Stimulated activated CD8-positive, alpha-beta memory T cell treated with anti-CD3 and anti-CD28 coated beads, Interleukin-15, amount 100 ng/mL, for 24 hours (primary cell): Measurements from ENCODE around the gene SCGB1C2.
"Not testable (repeated sequence)": the region's sequence is repeated elsewhere in the genome, so short reads cannot be mapped to it uniquely, and the experiment has no call there.

Experiments used
- DNase-seq: peaks from one replicate; pipeline ENCODE4 v3.0.0-alpha.2; 2020; ENCODE audit warnings: low read depth

SCGB1C2 gene

DNA sequence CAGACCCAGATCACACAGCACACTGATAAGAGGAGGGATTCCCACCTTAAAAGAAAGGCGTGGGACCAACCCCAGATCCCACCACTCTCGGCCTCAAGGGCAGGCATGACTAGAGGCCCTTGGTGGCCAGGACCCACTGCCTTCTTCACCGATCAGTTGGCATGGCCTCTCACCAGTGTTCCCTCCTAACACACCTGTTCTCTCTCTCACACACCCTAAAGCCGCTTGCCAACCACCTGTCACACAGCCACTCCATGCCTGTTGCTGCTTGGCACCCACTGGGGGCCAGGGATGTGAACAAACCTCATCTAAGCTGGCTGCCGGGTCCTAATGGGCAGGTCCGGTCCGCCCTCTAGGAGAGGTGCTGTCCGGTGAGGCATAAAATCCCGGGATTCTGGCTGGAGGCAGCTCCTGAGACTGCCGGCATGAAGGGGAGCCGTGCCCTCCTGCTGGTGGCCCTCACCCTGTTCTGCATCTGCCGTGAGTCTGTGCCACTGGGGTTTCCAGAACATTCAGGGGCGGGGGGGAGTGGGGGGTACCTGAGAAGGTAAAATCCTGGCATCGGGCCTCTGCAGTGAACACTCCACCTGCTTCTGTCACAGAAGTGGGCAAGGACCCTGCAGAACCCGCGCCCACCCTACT, at the start of gene SCGB1C2:
TSS of gene SCGB1C2 (plus strand) at position 404 of the 642 bp plus-strand sequence. CDS start at position 426, 22 bp downstream.
- DNase-seq: not testable (repeated sequence)

DNA sequence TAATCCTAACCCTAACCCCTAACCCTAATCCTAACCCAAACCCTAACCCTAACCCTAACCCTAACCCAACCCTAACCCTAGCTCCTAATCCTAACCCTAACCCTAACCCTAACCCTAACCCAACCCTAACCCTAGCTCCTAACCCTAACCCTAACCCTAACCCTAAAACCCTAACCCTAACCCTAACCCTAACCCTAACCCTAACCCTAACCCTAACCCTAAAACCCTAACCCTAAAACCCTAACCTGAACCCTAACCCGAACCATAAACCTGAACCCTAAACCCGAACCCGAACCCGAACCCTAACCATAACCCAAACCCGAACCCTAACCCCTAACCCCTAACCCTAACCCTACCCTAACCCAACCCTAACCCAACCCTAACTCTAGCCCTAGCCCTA, 24.3 kb upstream of the SCGB1C2 start:
- DNase-seq: not testable (repeated sequence)

DNA sequence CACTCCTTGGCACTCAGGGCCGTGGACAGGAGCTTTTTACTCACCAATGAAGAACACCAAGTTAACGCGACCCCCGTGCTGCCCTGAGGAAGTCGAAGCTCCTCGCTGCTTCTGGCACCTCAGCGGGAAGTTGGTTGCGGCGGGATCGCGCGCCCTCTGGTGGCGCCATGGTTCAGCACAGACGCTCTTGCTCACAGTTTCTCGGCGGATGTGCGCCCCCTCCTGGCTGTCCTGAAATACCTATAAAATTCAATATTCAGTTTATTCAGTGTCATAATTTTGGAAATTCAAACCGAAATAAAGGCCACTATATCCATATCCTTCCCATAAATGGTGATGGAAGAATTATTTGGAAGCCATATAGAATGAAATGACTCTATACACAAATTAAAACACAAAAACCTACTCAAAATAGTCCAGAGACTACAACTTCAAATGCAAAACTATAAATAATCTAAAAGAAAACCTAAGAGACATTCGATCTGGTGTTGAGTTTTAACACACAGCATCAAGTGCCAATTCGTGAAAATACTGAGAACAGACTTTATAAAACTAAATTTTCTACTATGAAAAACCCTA, 18.9 kb upstream of the SCGB1C2 start:
- DNase-seq: not testable (repeated sequence)

DNA sequence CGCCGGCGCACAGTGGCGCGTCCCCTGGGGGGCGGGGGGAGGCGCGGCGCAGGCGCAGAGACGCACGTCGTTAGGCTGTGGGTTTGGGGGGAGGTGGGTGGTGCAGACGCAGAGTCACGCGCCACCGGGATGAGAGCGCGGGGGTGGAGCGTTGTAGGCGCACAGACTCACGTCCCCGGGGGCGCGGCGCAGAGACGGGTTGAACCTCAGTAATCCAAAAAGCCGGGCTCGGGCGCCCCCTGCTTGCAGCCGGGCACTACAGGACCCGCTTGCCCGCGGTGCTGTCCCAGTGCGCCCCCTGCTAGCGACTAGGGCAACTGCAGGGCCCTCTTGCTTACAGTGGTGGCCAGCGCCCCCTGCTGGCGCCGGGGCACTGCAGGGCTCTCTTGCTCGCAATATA, 3.4 kb upstream of the SCGB1C2 start:
- DNase-seq: not testable (repeated sequence)

DNA sequence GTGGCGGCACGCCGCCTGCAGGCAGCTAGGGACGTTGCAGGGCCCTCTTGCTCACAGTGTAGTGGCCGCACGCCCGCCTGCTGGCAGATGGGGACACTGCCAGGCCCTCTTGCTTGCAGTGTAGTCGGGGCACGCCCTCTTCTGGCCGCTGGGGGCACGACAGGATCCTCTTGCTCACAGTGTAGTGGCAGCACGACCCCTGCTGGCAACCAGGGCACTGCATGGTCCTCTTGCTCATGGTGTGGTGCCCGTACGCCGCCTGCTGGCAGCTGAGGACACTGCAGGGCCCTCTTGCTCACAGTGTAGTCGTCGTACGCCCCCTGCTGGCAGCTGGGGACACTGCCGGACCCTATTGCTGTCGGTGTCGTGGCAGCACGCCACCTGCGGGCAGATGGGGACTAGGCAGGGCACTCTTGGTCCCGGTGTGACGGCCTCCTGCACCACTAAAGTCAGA, 3.0 kb upstream of the SCGB1C2 start:
- DNase-seq: not testable (repeated sequence)

DNA sequence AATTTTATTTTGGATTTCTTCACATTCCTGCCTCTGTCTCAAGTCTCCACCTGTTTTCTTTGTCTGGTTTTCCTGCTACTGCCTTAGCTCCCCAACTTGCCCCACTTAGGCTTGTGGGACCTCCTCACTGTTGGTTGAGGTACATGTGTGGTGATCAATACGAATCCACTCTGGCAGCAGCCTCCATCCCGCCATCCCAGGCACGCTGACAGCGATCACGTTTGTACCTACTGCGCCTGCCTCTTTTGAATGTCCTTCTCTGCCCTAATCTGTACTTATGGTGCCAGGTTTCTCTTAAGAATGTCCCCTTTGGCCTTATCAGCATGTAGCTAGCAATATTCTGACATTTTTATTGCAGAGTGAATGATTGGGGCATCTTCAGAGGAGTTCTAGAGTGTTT, 2.3 kb upstream of the SCGB1C2 start:
- DNase-seq: not testable (repeated sequence)

DNA sequence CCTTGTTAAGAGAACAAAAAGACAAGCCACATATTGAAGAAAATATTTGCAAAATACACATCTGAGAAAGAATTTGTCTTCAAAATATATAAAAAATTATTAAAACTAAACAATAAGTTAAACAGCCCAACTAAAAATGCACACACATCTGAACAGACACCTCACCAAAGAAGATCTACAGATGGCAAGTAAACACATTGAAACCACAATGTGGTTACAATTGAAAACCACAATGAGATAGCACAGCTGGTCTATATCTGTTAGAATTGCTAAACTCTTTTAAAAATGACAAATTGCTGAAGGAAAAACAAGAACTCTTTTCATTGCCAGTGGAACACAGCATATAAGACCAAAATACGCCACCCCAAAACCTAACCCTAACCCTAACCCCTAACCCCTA, 1.5 kb upstream of the SCGB1C2 start:
- not testable (repeated sequence) for DNase-seq

DNA sequence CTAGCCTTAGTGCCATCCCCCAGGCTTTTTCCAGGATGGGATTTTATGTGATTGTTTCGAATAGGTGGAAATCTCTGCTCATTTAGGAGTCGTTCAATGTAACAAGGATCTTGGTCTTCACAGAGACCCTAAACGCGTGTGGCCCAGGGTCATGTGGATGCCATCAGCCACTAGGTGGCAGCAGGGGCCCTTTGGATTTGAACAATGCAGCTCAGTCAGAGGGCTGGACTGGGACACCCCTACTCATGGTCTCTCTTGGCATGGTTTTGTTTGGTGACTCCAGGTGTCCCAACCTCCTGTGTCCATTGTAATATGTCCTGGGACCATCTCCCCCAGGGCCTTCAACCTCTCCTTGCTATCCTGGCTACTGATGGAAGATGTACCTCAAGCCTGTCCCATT, 838 bp upstream of the SCGB1C2 start:
- peak; percentile 21 for DNase-seq

DNA sequence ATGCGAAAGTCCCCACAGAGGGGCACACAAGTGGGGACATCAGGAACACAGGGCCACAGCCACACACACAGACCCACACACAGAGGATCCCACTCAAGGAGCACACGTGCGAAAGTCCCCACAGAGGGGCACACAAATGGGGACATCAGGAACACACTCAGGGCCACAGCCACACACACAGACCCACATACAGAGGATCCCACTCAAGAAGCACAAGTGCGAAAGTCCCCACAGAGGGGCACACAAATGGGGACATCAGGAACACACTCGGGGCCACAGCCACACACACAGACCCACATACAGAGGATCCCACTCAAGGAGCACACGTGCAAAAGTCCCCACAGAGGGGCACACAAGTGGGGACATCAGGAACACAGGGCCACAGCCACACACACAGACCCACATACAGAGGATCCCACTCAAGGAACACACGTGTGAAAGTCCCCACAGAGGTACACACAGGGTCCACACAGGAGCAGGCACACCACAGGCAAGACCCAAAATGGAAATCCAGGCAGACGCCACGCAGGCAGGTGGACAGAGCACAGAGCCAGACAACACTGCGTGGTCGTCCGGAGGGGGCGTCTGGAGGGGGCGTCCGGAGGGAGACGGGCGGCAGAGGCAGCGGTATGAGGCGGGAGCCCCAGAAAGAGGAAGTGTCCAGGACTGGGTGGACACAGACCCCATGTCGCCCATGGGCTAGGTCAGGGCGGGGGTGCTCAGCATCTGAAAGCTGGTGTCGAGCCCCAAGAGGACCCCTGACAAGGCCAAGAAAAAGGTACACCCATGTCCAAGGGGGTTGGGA, 2.2 kb downstream of the SCGB1C2 start:
- not testable (repeated sequence) for DNase-seq

DNA sequence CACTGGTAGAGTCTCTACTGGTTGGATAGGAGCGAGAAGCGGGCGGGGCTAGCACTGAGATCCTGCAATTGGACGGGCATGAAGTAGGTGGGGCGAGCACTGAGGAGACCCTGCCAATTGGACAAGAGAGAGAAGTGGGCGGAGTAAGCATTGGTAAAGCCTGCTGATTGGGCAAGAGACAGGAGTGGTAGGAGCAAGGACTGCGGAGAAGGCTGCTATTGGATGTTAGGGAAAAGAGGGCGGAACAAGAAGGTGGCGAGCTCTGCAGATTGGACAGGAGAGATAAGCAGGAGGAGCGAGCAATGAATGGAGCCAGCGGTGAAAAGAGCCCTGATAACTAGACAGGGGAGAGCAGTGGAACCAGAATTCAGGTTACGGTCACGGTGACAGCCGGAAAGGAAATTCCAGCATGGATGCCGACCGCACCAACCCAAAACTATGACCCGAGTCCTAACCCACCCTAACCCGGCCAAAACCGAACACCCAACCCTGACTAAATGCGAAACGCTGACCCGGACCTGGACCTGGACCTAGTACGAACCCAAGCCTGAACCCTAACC, 4.8 kb downstream of the SCGB1C2 start:
- no peak for DNase-seq

DNA sequence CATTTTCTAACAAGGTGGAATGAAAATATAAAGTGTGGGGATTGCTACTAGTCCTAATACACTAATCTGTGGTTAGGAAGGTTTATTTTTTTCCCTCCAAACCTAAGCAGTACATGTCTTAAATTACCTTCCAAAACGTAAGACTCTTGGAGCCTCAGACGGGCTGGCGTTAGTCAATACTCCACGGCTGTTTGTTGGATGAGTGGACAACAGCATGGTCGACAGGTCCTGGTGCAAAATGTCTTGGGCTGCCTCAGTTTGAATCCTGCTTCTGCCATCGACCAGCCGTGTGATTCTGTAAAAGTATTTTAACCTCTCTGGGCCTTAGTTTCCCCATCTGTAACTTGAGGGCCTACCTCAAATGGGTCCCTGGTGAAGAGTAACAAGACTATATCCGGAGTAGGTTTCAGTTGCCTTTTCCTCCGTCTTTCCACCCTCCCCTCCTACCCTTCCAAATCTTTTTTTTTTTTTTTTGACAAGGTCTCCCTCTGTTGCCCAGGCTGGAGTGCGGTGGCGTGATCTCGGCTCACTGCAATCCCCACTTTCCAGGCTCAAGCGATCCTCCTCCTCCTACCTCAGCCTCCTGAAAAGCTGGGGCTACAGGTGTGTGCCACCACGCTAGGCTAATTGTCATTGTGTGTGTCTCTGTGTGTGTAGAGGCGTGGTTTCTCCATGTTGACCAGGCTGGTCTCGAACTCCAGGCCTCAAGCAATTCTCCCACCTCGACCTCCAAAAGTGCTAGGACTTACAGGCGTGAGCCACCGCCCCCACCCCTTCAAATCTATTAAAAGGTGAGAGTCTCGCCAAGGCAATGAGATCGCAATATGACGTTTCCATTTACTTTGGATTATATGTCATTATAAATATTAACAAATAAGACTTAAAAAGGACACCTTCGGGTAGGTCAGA, 5.8 kb downstream of the SCGB1C2 start:
- no peak for DNase-seq

DNA sequence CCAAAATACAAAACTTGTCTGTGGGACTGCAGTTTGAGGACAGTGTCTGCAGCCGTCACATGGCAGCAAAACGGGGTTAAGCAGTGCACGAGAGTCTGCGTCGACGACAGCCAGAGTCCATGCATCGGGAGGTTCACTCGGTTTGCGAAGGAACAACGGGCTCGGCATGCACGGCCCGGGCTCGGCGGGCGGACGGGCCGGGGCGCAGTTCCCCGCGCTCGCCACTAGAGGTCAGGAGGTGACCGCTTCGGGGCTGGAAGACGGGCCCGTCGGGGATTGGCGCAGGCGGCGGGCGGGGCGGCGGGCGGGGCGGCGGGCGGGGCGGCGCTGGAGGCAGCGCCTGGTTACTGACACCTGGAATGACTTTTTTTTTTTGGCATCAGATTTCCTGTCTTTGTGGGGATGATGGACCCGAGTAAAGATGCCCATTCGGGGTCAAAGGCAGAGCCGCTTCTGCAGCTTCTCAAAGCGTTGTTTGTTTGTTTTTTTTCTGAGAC, 6.5 kb downstream of the SCGB1C2 start:
- DNase-seq: peak; percentile 87

DNA sequence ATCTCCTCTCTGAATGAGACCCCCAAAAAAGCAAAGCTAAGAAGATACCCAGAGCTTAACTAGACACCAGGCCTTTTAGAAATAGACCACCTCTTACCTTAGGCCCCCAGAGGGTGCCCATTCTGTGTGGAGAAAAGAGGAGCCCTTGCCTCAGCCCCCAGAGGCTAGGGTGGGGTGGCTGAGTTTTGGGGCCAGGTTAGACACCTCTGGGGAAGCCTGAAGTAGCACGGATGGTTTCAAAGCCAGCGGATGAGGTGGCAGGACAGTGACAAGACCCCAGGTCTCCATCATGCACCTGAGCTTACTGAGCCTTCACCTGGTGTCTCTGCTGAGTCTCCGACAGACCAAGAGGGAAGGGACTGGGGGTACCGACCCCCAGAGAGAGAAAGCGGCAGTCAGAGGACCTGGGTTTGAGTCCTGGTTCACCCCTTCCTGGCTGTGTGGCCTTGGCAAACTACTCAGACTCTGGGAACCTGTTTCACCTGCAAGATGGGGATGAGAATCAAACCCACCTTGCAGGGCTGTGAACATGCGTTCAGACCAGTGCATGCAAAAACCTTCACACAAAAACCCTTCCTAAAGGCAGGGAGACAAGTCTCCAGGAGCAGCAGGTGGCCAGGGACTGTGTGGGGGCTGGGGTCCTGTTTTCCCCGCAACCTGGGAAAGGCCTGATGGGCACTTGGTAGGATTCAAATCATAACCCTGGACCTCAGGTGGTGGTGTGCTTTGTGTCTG, 7.7 kb downstream of the SCGB1C2 start:
- DNase-seq: no peak

DNA sequence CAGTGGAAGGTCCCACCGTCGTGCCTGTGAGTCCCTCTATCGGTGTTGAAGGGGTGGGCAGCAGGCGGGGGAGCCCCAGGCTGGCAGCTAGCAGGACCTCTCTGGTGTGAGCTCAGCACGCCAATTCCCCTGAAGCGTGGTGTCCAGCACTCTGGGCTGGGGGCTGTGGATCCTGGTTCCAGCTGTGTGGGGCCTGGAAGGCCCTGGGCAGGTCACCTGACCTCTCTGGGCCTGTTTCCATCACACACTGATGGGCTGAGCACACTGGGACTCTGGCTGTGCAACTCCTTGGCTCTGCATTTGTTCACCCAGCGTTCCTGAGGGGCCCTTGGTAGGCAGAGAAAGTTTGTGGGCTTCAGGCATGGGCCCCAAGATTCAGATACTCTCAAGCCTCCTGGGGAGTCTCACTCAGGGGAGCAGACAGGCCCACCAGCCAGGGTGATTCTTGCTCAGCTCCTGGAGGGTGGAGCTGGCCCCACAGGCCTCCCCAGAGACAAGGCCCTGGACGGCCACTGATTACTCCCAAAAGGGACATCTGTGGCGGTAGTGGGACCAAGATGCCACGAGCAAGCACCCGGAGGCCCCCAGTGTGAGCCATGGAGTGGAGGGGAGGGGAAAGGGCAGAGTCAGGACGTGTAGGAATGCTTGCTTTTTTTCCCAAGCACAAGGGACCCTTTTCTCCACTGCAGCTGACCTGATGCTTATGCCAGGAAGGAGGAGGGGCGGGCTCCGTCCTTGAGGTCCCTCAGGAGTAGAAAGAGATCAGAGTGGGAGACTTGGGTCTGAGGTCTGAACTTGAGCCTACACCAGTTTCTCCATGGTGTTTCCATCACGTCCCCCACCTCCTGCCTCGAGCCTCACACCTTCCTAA, 8.5 kb downstream of the SCGB1C2 start:
- DNase-seq: no peak

DNA sequence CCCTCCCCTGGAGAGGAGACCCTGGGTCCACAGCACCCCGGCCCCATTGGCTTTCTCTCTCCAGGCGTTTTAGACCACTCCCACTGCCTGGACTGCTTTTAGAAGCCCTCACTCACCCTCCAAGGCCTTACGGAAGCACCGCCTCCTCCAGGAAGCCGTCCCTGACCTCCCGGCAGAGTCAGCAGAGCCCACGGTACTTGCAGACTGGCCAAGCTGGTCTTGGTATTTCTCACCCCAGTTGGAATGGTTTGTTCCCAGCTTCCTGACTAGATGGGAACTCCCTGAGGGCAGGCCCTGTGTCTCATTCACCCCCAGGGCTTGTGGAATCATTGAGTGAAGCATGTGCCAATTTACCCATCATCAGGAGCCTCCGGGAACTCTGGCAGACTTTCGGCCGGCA, 9.2 kb downstream of the SCGB1C2 start:
- no peak for DNase-seq

DNA sequence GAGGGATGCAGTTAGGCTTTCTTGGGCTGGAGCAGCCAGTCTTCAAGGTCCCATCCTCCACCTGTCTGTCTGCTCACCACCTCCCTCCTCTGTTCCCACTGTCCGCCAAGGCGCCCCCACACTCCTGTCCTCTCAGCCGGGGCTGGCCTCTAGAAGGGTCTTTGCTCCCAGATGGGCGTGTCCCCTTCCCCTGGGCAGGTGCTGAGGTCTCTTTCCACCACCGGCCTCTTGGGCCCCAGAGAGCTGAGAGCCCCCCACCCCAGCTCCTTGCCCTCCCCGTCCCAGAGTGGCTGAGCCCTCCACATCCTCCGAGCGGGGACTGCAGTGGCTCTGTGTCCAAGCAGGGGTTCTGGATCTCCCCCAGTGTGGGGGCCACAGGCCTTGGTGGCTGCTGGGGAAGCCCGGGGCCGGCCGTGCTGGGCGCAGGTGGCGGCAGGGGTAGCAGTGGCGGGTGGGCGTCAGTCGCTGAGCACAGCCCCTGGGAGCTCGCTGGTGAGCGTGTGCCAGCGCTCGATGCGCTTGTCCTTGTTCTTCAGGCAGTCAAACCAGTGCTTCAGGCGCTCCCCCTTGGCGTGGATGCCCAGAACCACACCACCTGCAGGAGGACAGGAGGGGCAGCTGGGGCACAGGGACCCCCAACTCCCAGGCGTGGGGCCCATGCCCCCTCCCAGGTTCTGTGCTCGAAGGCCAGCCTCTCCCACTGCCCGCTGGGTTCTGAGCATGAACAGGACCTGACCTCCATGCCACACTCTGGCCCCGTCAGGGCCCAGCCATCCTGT, 9.8 kb downstream of the SCGB1C2 start:
- no peak for DNase-seq

DNA sequence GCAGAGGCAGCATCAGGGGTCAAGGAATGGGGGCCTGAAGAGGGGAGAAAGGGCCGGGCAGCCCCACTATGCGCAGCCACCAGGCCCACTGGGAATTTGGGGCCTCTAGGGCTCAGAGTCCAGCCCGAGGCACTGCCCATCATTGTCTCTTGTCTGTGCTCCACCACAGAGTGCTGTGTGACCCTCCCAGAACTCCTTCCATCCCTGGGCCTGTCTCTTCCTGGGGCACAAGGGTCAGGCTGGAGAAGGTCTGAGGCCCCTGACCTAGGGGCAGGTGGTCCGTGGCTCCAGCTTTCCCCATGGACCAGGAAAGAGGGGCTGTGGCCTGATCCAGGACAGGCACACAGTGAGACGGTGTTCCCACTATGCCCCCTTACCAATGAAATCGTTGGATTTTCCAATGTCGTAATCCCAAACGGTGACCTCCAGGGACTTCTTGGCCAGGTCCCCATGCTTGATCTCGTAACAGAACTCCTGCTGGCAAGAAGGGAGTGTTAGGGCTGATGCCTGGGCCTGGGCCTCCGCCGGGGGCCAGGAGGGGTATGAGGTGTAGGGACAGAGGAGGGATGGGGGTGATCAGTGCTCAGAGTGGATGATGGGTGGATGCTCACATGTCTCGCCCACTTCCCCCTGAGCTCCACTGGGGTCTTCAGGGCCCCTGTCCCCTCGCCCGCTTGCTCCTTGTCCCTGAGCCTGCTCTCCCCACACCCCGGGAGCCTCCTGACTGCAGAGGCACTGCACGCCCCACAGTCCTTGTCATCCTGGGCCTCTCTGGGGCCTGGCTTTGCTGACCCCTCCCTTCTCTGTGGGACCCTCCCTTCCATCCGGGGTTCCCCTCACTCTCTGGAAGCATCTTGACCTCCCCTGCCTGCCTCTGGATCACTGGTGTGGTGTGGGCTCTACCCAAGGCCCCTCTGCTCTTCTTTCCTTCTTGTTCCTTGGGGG, 10.7 kb downstream of the SCGB1C2 start:
- DNase-seq: no peak

DNA sequence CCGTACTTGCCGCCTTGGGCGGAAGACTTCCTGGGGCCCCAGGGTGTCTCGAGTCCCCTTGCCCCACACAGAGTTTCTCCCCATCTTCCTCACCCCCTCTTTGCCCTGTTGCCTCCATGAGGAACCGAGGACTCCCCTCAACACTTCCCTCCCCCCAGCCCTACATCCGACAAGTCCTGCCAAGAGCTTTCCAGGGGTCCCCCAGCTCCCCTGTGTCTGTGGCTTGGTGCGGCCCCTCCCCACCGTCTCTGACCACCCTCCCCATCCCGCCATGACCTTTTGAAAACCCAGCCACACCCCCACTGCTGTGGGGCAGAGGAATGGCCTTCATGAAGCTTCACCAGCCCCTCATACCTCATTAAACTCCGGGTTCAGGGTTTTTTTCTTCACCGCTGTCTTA, 11.4 kb downstream of the SCGB1C2 start:
- no peak for DNase-seq
